Esophagus squamous epithelium (tissue), 5 donors: ENCODE measurements around the gene ANO6. TPM values are rescaled to one million over a fixed set of nuclear protein-coding genes. Genes with fewer than 3 reads are reported as not detected.

Experiments
- DNase-seq: peaks from one replicate; lab custom pipeline; 2025; lab: John Stamatoyannopoulos, UW
- H3K27ac ChIP-seq, 4 donors: fragments of 200-600 bp; sonication (generic); one replicate each; pipeline ENCODE4 v1.5.1; 2016 to 2019; ENCODE audit warnings: mild to moderate bottlenecking in 1 of 4
- H3K27me3 ChIP-seq, 4 donors: fragments of 200-600 bp; sonication (generic); 1 replicate in 3 of 4; 2 replicates in 1 of 4; pipeline versions ENCODE4 v1.5.1 to v1.6.0; 2017 to 2021; ENCODE audit warnings: antibody characterized with exemption in 1 of 4
- H3K36me3 ChIP-seq, 3 donors: fragments of 200-600 bp; sonication (generic); one replicate each; pipeline ENCODE4 v1.5.1; 2016 to 2019
- H3K4me1 ChIP-seq, 3 donors: fragments of 200-600 bp; sonication (generic); one replicate each; pipeline ENCODE4 v1.5.1; 2017 to 2019
- H3K4me3 ChIP-seq, 4 donors: fragments of 200-600 bp; sonication (generic); 1 replicate in 3 of 4; 2 replicates in 1 of 4; pipeline ENCODE4 v1.5.1; 2016 to 2019; ENCODE audit warnings: mild to moderate bottlenecking in 2 of 4, moderate library complexity in 1 of 4
- H3K9me3 ChIP-seq, 3 donors: fragments of 200-600 bp; sonication (generic); one replicate each; pipeline ENCODE4 v1.5.1; 2016 to 2019
- POLR2A ChIP-seq, 4 donors: fragments of 450-650 bp; IDR thresholded peaks; one replicate each; pipeline ENCODE4 v1.6.1; 2017; ENCODE audit warnings: antibody characterized with exemption in 4 of 4, mild to moderate bottlenecking in 4 of 4, moderate library complexity in 3 of 4
- WGBS, 2 donors: methylation state at CpG; one replicate each; pipeline ENCODE4 v1.1.5; 2018; 5-methylcytosine and 5-hydroxymethylcytosine counted together
- intact Hi-C: fragments of 100-400 bp; cut with DNase I; formaldehyde crosslinking; loops from one replicate; pipeline ENCODE4 v1.15.0; 2022
- total RNA-seq, 4 donors: library from RNA; depleted of rRNA; stranded (reverse); fragments of >200 nt; gene quantifications; one replicate each; pipeline ENCODE4 v1.1.0, GENCODE V29; 2016
- TF ChIP-seq, protein P1 (sequence below), 6 experiments: fragments of 450-650 bp in 4 of 6; fragments of 200-600 bp in 2 of 6; sonication (generic) in 2 of 6; IDR thresholded peaks; one replicate each; pipeline ENCODE4 v1.5.1; 2016 to 2019; ENCODE audit warnings: antibody characterized with exemption in 6 of 6, mild to moderate bottlenecking in 4 of 6, moderate library complexity in 4 of 6
- donor health status: DM: yes; HTN: yes; CAD: no.

Gene ANO6
- total RNA-seq, 4 donors from 2014 or later = 13.0 to 40.8 (median 25.1) TPM

- H3K4me1 ChIP-seq = peaks cover 0 to 4% (median 0%) of the 10 kb centered on the region in 3 donors
- no peak overlapping the region for H3K27ac ChIP-seq
- 82 to 95% methylated on average over 3 of the region's 3 CpGs for WGBS, 2 donors
- no peaks in the 10 kb centered on the region for H3K9me3 ChIP-seq
- DNase-seq = no peak
- no peak for TF ChIP-seq POLR2A (IDR thresholded peaks at IDR 0.05)
- TF ChIP-seq, protein P1, sequence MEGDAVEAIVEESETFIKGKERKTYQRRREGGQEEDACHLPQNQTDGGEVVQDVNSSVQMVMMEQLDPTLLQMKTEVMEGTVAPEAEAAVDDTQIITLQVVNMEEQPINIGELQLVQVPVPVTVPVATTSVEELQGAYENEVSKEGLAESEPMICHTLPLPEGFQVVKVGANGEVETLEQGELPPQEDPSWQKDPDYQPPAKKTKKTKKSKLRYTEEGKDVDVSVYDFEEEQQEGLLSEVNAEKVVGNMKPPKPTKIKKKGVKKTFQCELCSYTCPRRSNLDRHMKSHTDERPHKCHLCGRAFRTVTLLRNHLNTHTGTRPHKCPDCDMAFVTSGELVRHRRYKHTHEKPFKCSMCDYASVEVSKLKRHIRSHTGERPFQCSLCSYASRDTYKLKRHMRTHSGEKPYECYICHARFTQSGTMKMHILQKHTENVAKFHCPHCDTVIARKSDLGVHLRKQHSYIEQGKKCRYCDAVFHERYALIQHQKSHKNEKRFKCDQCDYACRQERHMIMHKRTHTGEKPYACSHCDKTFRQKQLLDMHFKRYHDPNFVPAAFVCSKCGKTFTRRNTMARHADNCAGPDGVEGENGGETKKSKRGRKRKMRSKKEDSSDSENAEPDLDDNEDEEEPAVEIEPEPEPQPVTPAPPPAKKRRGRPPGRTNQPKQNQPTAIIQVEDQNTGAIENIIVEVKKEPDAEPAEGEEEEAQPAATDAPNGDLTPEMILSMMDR (IDR thresholded peaks at IDR 0.05) = no peak
- no peak overlapping the region for H3K4me3 ChIP-seq
- H3K36me3 ChIP-seq = no peaks in the 10 kb centered on the region
- H3K27me3 ChIP-seq = no peaks in the 10 kb centered on the region
- intact Hi-C loops = no loop called here
Measured at GRCh38 chr12:45204757-45205156, 11.1 kb upstream of the ANO6 start.

DNA sequence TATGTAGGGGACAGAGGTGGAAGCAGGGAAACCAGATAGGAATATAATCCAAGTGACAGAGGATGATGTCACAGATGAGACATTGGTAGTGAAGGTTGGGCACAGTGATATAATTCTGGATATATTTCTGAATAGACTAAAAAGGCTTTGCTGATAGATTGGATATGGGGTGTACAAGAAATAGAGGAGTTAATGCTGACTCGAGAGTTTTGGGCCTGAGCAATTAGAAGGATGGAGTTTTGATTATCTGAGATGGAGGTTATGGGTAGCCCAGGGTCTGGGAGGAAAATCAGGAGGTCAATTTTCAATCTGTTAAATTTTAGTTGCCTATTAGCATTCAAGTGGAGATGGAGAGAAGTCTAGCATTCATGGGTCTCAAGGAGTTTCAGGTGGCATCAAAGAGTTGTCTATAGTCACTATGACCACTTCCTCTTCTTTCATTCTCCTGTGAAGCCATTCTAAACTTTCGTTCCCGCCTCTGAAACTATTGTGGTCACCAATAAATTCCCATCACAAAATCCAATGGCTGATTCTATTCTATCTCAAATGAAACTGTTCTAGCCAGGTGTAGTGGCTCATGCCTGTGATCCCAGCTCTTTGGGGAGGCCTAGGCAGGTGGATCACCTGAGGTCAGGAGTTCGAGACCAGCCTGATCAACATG is 10.6 kb upstream of the ANO6 start:
- no peaks in the 10 kb centered on the region for H3K4me1 ChIP-seq
- H3K27me3 ChIP-seq = no peaks in the 10 kb centered on the region
- H3K4me3 ChIP-seq = no peak overlapping the region
- 65 to 81% methylated on average over 4 of the region's 4 CpGs for whole genome bisulfite sequencing, 2 donors
- intact Hi-C loops = no loop called here
- no peak for TF ChIP-seq POLR2A (IDR thresholded peaks at IDR 0.05)
- TF ChIP-seq, protein P1 (IDR thresholded peaks at IDR 0.05) = no peak
- H3K27ac ChIP-seq = peak overlapping the region in 1 of 4 donors; percentile 57
- no peaks in the 10 kb centered on the region for H3K9me3 ChIP-seq
- no peaks in the 10 kb centered on the region for H3K36me3 ChIP-seq
- DNase-seq = no peak

GRCh38 chr12:45208604-45209487 is 7.0 kb upstream of the ANO6 start:
- TF ChIP-seq, protein P1 (IDR thresholded peaks at IDR 0.05) = no peak
- no peak for TF ChIP-seq POLR2A (IDR thresholded peaks at IDR 0.05)
- WGBS, 2 donors = 68 to 81% methylated on average over 7 to 9 of the region's 9 CpGs

GRCh38 chr12:45209784-45210183 is 6.1 kb upstream of the ANO6 start:
- H3K9me3 ChIP-seq = no peaks in the 10 kb centered on the region
- H3K27me3 ChIP-seq = no peaks in the 10 kb centered on the region
- DNase-seq = no peak
- intact Hi-C loops = no loop called here
- H3K27ac ChIP-seq = no peak overlapping the region
- H3K4me1 ChIP-seq = peaks cover 0 to 5% (median 0%) of the 10 kb centered on the region in 3 donors
- no peak for TF ChIP-seq POLR2A (IDR thresholded peaks at IDR 0.05)
- TF ChIP-seq, protein P1 (IDR thresholded peaks at IDR 0.05) = no peak
- no peaks in the 10 kb centered on the region for H3K36me3 ChIP-seq
- no peak overlapping the region for H3K4me3 ChIP-seq
- WGBS, 2 donors = 84 to 95% methylated on average over 2 of the region's 2 CpGs

More at GRCh38 chr12:45208604-45209487, 7.0 kb upstream of the ANO6 start:
- Histone ChIP-seq H3K27me3 (no peaks in the 10 kb centered on the region), H3K36me3 (no peaks in the 10 kb centered on the region), H3K27ac (no peak overlapping the region), H3K4me1 (no peaks in the 10 kb centered on the region), H3K4me3 (no peak overlapping the region), H3K9me3 (no peaks in the 10 kb centered on the region)
- intact Hi-C loops = no loop called here
- DNase-seq = no peak

DNA sequence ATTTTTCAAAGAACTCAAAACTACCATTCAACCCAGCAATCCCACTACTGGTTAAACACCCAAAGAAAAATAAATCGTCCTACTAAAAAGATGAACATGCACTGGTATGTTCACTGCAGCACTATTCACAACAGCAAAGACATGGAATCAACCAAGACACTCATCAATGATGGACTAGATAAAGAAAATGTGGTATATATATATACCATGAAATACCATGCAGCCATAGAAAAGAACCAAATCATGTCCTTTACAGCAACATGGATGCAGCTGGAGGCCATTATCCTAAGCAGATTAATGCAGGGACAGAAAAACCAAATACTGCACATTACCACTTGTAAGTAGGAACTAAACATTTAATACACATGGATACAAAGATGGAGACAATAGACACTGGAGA is 3.8 kb upstream of the ANO6 start:
- Histone ChIP-seq H3K4me3 (no peak overlapping the region), H3K4me1 (peaks cover 0 to 13% (median 0%) of the 10 kb centered on the region in 3 donors), H3K36me3 (no peaks in the 10 kb centered on the region), H3K9me3 (no peaks in the 10 kb centered on the region), H3K27ac (no peak overlapping the region), H3K27me3 (no peaks in the 10 kb centered on the region)
- TF ChIP-seq, protein P1 (IDR thresholded peaks at IDR 0.05) = no peak
- no peak for TF ChIP-seq POLR2A (IDR thresholded peaks at IDR 0.05)
- intact Hi-C loops = no loop called here
- no peak for DNase-seq
- 75 to 91% methylated on average over 1 of the region's 1 CpG for WGBS, 2 donors
